ENCODE measurements around the gene ESRRG.
"Not testable (repeated sequence)": the region's sequence is repeated elsewhere in the genome, so short reads cannot be mapped to it uniquely, and the experiment has no call there.

Gene ESRRG

GRCh38 chr1:216542263-216542662, 181.0 kb downstream of the ESRRG start:
- no peak for DNase-seq
- in situ Hi-C loops (cut with HindIII; ENCODE audit: low pct_ligation_motif_present, low pct_unique_long_range_greater_than_20kb, low sequenced_read_pairs) = no loop called here

DNA sequence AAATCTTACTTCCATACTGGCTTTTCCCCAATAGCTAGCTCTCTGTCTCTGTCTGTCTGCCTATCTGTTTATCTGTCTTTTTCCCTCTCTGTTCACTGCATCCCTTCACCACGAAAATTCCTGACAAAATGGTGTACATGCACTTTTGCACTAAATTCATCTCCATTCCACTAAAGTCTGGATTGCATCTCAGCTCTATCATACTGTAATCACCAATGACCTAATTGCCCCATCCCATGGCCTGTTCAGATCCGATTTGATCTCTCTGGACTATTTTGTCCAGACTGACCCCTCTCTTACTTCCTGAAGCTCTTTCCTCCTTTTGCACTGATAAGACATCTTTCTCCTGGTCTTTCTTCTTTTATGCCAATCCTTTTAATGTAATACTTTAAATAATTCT, 187.5 kb downstream of the ESRRG start:
- in situ Hi-C loops (cut with HindIII; ENCODE audit: low pct_ligation_motif_present, low pct_unique_long_range_greater_than_20kb, low sequenced_read_pairs) = no loop called here
- no peak for DNase-seq

DNA sequence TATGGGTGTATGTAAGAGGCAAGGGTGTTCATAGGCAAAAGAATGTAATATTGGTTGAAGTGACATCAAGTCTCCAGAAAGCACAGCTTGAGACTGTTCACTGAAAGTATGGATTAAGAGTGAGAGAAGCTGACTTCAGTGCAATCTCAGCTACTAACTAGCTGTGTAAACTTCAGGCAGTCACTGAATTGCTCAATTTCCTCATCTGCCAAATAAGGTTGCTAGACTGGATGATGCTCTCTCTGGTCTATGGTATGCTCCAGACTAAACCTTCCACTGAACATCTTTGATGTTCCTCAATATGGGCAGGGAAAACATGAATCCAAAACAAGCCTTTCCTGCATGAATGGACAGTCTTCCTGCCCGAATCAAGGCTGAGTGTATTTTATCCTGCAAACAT, 188.2 kb downstream of the ESRRG start:
- no peak for DNase-seq
- in situ Hi-C loops (cut with HindIII; ENCODE audit: low pct_ligation_motif_present, low pct_unique_long_range_greater_than_20kb, low sequenced_read_pairs) = no loop called here

DNA sequence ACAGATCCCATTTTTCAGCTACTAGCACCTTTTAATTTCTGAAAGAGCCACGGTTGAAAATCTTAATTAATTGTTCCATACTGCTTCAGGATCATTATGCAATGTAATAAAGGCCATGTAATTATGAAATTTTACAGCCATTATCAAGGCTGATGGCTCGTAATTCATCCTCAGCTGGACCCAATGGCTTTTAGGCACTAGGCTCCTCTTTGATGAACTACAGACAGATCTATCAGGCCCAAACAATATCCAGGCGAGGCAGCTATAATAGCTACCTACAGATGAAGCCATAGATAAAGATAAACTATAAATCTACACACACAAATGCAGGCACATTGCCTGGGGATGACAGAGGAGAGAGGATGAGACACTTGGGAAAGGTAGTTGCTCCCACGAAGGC, 189.5 kb downstream of the ESRRG start:
- no peak for DNase-seq
- in situ Hi-C loops (cut with HindIII; ENCODE audit: low pct_ligation_motif_present, low pct_unique_long_range_greater_than_20kb, low sequenced_read_pairs) = no loop called here

GRCh38 chr1:216532251-216532798, 190.9 kb downstream of the ESRRG start:
- no peak for DNase-seq
- in situ Hi-C loops (cut with HindIII; ENCODE audit: low pct_ligation_motif_present, low pct_unique_long_range_greater_than_20kb, low sequenced_read_pairs) = no loop called here

GRCh38 chr1:216531263-216532239, 191.7 kb downstream of the ESRRG start:
- peak; percentile 65 for DNase-seq
- in situ Hi-C loops (cut with HindIII; ENCODE audit: low pct_ligation_motif_present, low pct_unique_long_range_greater_than_20kb, low sequenced_read_pairs) = no loop called here

- DNase-seq; in situ Hi-C loops (cut with HindIII; ENCODE audit: low pct_ligation_motif_present, low pct_unique_long_range_greater_than_20kb, low sequenced_read_pairs): not testable (repeated sequence)
These were observed 193.4 kb downstream of the ESRRG start for GRCh38 chr1:216529851-216530250.

DNA sequence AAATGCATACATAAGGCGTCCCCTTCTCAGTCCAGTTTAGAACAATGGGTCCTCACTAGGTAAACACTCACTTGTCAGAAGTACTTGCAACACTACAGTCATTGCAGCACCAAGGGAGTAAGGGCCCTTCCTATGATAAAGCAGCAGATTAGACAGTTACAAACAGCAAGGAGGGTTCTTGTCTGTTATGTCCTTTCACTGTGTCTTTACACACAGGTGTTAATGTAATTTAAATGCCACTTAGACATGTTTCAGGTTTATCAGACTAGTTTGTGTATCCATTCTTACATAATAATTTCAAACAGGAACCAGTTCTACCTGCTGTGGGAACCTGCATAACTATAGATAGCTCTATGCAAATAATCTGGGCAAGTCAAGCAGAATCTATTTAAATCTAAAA, 194.4 kb downstream of the ESRRG start:
- in situ Hi-C loops (cut with HindIII; ENCODE audit: low pct_ligation_motif_present, low pct_unique_long_range_greater_than_20kb, low sequenced_read_pairs) = no loop called here
- DNase-seq = no peak

DNA sequence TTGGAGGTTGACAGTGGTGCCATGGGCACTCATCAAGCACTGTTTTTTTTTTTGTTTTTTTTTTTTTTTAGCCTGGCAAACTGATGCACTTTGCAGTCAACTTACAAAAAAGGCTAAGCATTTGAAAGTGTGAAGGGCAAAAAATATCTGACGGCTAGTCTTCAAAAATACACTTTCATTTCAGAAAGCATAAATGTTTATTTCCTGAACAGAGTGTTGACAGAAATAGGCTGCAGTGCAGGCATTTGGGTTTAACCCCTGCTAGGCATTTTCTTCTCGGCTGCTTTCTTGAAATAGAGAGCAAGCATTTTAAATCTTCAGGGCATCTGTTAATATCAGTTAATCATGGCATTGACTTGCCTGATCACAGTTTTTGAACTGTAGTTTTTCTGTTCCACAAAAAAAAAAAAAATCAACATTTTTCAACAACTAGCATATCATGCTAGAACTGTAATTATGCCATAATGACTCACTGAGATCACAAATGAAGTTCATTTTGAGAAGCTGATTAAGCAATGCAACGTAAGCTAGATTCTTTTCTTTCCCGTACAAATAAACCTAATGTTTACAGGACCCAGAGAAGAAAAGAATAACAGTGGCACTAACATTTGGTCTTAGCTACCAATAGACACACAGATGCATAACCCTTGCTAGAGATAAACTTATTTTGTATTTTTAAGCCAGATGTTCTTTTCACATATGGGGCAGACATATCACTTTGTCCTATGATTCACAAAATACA, 199.6 kb downstream of the ESRRG start:
- no peak for DNase-seq
- in situ Hi-C loops (cut with HindIII; ENCODE audit: low pct_ligation_motif_present, low pct_unique_long_range_greater_than_20kb, low sequenced_read_pairs) = no loop called here

DNA sequence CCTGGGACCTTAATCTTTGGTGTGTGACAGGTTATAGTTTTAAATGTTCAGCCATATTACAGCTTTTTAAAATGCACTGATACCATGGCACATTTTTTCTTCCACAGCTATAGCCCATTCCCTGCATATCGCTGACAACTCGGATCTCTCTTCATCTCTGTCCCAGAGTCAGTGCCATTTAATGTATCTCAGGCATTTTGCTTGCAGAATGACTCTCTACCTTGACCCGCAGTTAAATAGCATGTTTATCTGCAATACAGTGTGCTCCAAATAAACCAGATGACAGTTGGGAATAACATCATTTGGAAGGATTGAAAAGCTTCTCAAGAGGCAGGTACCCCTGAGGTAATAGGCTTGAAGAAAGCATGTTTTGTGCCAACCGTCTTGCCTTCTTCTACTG, 200.2 kb downstream of the ESRRG start:
- no peak for DNase-seq
- in situ Hi-C loops (cut with HindIII; ENCODE audit: low pct_ligation_motif_present, low pct_unique_long_range_greater_than_20kb, low sequenced_read_pairs) = no loop called here

DNA sequence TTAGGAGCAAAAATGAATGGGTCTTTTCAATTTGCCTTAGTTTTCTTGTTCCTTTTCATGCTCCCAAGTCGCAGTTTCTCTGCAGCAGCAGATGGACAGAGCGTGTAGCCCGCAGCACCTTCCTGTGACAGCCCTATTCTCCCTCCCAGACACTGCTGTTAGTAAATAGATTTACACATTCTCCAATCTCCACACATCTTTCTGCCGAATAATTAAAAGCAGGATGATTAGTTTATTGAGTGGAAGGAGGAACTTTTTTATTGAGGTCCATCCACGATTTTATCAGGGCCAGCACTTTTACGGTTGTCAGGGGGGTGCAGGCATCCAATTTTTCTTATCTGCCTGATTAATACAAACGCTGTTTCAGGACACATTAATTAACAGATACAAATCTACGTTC, 201.8 kb downstream of the ESRRG start:
- in situ Hi-C loops (cut with HindIII; ENCODE audit: low pct_ligation_motif_present, low pct_unique_long_range_greater_than_20kb, low sequenced_read_pairs) = no loop called here

DNA sequence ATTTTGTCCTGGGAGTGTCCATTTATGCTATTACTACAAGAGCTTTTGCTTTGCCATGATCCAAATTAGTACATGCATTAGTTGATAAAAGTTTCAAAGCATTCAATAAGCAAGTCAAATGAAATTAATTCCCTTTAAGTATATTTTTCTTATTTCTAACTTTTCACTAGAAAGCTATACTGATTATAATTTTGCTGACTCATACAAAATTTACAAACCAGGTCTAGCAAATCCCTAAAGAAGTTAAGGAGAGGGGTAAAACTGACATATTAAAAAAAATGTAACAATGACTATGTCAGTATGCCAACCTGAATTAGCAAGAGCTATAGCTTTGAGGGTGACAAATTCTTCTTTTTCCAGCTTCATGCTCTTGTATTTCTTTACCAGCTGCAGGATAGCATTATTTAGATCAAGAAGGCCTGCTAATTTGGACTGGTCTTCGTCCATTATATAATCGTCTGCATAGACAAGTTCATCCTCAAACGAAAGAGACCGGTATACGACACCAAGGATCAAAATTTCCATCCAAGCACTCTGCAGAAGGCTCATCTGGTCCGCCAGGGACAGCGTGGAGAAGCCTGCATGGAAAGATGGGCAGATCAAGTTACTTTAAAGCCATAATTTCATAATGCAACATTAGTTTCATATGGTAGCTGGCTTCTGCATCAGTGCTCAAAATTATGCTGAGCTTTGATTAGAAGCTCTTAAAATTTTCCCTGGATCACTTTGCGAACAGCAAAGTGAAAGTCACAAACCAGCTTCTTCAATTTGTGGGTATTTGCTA, 204.2 kb downstream of the ESRRG start:
- in situ Hi-C loops (cut with HindIII; ENCODE audit: low pct_ligation_motif_present, low pct_unique_long_range_greater_than_20kb, low sequenced_read_pairs) = no loop called here
- DNase-seq = no peak

More for the DNA sequence above, 201.8 kb downstream of the ESRRG start:
- no peak for DNase-seq

DNA sequence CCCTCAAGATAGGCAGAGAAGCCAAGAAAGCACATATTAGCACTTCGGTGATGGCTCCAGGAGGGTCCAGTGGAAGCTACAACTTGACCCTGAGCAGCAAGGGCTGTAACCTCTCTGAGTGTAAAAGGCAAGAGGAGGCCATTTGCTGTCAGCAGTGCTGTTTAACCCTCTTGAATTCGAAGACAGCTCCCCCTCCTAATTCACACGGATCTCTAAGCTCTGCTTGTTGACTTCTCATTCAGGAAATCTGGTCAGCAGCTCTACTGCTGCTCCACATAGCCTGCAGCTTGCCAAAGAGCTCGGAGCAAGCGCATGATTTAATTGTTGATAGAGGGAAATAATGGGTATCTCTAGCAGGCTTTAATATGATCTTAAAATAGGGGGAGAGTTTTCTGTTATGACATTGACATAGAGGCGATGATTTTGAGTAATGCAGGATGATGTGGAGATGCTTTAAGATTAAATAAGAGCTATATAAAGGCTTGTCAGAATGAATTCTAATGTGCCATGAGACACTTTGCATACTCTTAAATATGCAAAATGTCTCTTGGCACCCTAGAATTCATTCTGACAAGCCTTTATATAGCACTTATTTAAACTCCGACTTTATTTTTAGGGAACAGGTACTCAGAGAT, 220.6 kb downstream of the ESRRG start:
- in situ Hi-C loops (cut with HindIII; ENCODE audit: low pct_ligation_motif_present, low pct_unique_long_range_greater_than_20kb, low sequenced_read_pairs) = no loop called here
- DNase-seq = no peak

DNA sequence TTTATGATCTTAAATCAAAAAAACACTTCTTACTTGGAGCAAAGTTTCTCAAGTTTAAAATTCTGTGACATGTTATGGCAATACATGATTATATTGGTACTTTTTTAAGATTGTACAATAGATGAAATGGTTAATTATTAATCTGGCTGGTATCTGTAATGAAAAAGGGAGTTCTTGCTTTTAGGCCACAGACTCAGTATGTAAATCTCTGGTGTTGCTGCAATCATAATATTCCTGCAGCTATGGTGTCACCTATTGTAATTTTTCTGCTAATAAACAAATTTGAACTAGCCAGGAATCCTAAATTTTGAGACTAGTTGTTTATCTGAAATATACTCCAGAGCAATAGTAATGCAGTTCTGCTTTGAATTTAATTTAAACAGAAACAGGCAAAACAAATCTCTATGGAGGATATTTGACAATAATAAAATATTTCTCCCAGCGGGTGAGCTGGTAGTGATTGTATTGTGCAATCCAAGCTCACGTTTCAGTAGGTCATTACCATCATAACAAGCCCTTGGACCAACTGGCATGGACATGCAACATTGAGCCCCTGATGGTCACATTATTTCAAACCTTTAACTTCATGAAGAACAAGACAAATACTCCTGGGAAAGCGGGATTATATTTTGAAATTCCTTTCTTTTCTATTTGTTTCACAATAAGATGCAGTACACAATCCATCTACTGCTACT, 222.8 kb downstream of the ESRRG start:
- in situ Hi-C loops (cut with HindIII; ENCODE audit: low pct_ligation_motif_present, low pct_unique_long_range_greater_than_20kb, low sequenced_read_pairs) = no loop called here
- no peak for DNase-seq

DNA sequence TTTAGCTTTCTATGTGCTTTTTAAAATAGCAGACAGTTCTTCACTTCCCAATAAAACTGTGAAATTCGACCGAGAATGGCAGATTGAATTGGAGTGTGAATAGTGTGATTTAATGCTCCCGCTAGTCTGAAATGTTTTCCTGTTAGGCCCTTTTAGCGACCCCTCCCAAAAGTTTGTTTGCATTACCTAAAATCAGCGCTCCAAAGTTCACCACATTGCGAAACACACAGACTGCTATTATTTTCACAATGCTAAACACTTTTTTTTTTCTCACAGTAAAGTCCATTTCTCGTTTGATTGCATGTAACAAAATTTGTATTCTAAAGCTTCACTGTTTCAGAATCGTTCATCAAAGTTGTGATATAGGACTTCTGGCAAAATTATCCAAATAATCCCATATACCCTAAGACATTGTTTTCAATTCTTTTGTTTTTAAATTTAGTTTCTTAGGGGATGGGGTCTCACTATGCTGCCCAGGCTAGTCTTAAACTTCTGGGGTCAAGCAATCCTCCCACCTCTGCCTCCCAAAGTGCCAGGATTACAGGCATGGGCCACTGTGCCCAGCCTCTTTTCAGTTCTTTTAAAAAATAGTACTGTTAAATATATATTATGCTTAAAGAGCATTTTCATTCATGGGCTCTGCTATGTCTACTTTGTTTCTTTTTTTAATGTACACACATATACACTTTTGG, 223.5 kb downstream of the ESRRG start:
- no peak for DNase-seq
- in situ Hi-C loops (cut with HindIII; ENCODE audit: low pct_ligation_motif_present, low pct_unique_long_range_greater_than_20kb, low sequenced_read_pairs) = no loop called here

DNA sequence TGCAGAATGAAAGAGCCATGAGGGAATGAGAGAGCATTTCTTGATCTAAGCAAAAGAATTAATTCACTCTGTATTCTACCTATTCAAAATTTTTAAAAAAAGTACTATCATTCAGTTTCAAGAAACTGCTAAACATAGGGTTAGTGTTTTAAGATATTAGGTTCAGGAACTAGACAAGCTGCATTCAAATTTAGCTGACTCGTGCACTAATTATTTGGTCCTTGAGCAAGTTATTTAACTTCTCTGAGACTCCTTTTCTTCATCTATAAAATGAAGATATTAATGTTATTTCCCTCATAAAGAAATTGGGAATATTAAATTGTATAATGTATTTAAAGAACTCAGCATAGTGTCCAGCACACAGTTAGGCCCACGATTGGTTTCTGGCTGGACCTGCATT, 225.0 kb downstream of the ESRRG start:
- DNase-seq = no peak
- in situ Hi-C loops (cut with HindIII; ENCODE audit: low pct_ligation_motif_present, low pct_unique_long_range_greater_than_20kb, low sequenced_read_pairs) = no loop called here

- in situ Hi-C loops (cut with HindIII; ENCODE audit: low pct_ligation_motif_present, low pct_unique_long_range_greater_than_20kb, low sequenced_read_pairs) = no loop called here
- no peak for DNase-seq
These were observed 238.2 kb downstream of the ESRRG start for GRCh38 chr1:216485042-216485441.

Data from ACHN (cell line).